T-helper 1 cell (primary cell): Measurements from ENCODE around the gene GRB10.
"Not testable (repeated sequence)": the region's sequence is repeated elsewhere in the genome, so short reads cannot be mapped to it uniquely, and the experiment has no call there.

ENCODE experiments used
- DNase-seq, 5 donors: peaks; one replicate each; pipeline ENCODE4 v3.0.0-alpha.2; 2012 to 2020

The GRB10 gene

DNA sequence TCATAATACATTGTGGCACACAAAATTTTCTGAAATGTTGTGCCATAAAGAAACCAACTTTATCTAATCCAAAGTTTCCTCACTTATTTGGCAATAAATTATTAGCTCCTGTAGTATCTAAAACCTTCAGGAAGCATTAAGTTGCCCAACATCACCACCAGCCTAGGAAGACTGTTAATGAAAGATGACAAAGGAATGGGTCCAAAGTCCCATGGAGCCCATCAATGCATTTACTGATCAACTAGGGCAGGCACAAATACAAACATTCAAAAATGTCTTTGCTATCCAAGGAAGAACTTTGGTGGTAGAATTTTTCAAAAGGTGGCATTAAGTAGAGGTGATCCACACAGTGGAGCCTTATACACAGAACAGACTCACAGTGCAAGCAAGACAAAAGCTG lies 4.5 kb downstream of the GRB10 start:
- DNase-seq = no peak

DNA sequence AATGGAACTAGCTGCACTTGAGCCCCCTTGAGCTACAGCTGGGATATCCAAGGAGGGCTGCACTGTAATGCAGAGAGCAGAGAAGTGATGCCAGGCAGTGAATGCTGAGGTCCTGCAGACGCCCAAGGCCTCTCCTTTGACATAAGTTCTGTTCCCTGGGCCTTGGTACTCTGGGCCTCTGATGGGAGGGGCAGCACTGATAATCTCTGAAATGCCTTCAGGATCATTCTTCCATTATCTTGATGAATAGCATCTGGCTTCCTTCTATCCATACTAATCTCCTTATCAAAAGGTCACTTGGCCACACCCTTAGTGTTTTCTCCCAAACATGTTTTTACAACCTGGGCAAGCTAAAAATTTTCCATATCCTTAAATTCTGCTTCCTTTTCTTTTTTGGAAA lies 6.9 kb downstream of the GRB10 start:
- DNase-seq = no peak

- DNase-seq = no peak
Observed at GRCh38 chr7:50775231-50775630, 7.5 kb downstream of the GRB10 start.

DNA sequence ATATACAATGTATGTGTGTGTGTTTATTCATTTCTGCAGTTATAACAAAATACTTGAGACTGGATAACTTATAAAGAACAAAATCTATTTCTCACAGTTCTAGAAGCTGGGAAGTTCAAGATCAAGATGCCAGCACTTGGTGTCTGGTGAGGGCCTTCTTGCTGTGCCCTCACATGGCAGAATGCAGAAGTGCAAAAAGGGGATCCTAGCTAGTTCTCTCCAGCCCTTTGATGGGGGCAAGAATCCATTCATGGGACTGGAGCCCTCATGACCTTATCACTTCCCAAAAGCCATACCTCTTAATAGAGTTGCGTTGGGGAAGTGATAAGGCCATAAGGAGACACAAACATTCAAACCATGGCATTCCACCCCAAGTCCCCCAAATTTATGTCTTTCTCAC lies 8.4 kb downstream of the GRB10 start:
- DNase-seq = no peak

- not testable (repeated sequence) for DNase-seq
Observed at GRCh38 chr7:50773071-50773470, 9.6 kb downstream of the GRB10 start.

- DNase-seq = no peak
Observed at GRCh38 chr7:50771120-50772002, 11.3 kb downstream of the GRB10 start.

DNA sequence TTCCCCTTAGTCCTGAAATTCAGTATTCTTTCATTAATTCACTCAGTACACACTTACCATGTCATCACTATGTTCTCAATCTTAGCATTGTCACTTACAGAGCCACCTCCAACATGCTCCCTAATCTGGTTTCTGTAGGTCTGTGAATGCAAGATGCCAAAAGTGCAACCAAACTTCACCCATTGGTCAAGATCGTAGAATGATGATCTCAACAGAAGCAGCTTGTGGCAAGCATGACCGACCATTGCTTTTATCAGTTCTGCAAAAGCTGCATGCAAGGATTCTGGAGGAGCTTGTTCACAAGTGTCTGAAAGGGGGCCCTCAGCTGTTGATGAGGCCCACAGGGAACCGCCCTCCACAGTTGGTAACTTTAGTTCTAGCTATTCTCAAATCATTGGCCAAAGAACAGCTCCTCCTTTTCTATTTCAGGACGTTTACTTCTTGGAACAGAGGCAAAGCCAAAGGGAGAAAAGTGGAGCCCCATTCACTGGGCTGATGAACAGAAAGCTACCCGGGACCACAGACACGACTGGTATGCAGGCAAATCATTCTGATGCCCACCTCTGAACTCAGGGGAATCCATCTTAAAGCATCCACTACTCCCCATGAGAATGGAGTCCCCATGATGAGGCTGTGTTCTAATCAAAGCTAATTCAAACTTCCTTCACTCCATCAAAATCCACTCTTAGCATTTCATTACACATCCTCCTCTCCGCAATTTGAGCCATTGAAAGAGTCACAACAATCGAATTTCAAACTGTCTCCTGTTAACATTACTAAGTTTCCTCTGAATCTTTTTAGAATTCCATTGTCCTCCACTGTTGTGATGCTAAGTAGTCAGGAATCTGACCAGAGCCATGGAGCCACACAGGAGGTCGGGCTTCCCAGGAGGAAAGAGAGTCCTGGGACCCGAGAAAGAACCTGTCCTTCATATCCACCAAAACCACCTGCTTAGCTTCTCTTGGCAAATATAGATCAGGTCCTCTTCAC lies 13.9 kb downstream of the GRB10 start:
- DNase-seq = no peak

- DNase-seq = no peak
Observed at GRCh38 chr7:50766849-50767207, 15.9 kb downstream of the GRB10 start.

- DNase-seq = no peak
Observed at GRCh38 chr7:50766106-50766848, 16.4 kb downstream of the GRB10 start.

DNA sequence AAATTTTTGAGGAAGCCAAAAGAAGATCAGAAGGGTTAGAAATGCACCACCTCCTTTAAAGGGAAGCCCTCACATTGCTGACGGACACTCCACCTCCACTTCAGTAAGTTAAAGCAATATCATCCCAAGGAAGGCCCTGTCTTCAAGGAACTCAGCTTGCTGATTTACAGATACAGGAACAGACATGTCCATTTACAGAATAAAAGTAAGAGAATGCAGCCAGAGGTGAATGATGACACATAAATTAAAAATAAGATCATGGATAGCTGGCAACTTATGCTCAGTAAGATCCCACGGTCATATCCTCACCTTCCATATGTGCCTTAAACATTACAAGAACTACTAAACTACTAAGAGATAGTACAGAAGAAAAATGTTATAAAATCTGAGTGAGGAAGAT lies 20.4 kb downstream of the GRB10 start:
- DNase-seq = no peak

GRCh38 chr7:50761713-50762112 lies 21.0 kb downstream of the GRB10 start:
- DNase-seq = no peak

DNA sequence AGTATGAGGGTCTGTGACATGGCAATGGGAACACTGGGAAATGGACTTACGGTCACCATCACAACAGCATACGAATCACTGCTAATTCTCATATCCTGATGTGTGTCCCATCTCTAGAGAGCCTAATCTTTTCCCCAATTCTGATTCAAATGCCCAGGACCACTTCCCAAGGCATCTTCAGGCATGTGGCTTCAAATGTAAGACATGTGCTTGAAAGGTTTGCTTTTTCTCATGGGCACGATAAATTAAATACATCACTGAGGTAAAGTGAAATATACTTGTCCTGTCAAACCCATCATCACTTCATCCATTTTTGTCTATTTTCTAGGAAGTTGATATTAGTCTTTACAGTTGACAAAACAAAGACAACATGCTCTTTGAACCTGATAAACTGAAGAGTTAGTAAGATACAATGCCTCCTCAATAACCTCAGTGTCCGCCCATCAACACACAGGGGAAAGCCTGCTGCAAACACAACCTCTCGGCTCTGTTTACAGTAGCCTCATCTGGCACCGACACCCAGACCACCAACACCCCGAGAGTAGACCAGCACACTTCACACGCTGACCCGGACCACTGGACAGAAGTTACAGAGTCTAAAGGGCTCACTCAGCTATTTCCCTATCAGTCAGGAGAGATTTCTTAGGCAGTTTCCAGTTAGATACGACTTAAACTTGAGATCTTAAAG lies 24.8 kb downstream of the GRB10 start:
- DNase-seq = no peak

- no peak for DNase-seq
Observed at GRCh38 chr7:50756180-50756579, 26.5 kb downstream of the GRB10 start.

DNA sequence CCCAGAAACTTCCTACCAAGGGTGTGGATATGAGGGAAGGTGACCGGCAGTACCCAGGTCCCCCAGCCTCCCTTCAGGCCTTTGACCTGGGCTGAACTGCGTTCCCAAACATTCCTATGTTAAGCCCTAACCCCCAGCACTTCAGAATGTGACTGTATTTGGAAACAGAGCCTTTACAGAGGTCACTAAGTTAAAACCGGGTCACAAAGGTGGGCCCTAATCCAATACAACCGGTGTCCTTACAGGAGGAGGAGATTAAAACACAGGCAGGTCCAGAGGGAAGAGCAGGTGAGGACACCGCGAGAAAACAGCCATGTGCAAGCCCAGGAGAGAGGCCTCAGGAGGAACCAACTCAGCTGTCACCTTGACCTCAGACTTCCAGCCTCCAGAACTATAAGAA lies 28.0 kb downstream of the GRB10 start:
- DNase-seq = no peak

GRCh38 chr7:50754241-50754640 lies 28.5 kb downstream of the GRB10 start:
- DNase-seq = no peak

DNA sequence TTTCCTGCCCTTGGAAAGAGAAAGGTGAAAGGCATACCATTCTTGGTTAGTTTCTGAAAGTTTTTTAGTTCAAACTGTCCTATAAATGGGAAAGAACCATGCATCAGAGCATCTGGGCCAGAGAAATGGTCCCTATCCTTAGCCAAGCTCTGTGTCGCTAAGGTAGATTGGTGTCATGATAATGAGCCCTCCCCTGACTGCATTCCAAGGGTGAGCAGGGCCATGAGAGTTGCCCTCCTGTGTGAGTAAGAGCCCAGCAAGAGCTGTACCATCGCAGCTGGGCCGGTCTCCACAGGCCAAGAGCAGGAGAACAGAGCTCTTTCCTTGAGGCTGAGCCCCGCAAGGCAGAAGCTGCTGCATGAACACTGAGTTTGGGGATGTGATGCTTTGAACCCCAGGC lies 30.3 kb downstream of the GRB10 start:
- no peak for DNase-seq

DNA sequence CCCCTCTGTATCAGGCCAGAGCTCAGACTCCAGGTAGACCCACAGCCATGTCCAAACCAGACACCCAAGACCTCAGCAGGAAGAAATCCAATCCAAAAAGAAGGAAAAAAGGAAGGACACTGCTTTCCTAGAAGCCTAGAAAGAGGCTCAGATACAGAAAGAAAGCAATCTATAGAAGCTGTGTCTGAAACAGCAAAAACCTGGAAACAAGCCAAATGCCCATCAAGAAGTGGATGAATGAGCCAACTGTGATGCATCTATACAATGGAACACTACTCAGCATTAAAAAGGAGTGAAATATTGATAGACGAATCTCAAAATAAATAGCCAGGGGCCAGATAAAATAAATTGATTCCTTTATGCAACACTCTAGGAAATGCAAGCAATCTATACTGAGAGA lies 31.6 kb downstream of the GRB10 start:
- DNase-seq = no peak

DNA sequence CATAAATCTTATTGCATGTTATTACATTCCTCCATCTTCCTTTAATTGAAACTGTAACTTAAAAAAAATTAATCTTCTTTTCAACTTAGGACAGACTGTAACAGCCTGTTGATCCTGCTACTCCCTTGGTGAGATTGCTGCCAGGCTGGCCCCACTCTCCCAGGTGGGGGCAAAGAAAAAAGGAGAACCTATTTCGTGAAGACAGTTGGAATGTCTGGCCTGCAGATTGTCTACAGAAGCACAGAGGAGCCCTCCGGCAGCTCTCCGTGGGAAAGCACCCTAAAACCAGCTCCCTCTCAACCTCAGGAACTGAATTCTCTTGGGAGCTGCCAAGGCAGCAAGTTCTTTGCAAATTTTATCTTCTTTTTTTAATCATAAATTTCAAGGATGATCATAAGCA lies 32.8 kb downstream of the GRB10 start:
- DNase-seq = no peak

- no peak for DNase-seq
Observed at GRCh38 chr7:50748472-50748871, 34.2 kb downstream of the GRB10 start.

DNA sequence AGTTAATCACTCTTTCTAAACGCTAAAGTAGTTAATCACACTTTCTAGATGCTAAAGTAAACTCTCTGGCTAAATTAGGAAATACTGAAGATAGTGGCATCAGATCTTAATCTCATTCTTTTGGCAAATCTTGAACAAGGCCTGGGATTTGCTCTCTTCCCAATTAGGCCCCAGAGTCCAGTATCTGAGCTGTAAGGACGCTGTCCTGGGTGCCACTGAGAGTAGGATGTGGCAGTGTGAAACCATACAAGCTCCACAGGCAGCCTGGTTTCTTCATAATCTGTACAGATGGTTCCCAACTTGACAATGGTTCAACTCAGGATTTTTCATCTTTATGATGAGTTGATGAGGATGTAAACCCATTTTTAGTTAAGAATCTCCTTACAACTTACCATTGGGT lies 36.9 kb downstream of the GRB10 start:
- DNase-seq = no peak

DNA sequence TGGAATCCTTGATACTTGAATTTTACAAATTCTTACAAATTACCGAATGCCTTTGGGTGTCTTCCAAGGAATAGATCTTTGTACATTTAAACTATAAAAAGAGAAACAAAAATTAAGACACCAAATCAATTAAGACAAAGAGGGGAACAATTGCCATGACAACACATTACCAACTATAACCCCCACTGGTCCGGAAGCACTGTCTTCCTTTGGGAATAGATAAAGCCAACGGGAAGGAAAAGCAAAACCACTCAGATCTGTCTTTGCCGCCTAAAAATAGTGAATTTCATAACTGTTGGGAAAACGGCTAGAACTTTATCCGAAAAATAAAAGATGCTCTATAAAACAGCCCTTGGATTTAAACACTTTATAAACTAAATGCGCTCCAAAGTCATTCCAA lies 37.4 kb downstream of the GRB10 start:
- no peak for DNase-seq

- no peak for DNase-seq
Observed at GRCh38 chr7:50743893-50744292, 38.8 kb downstream of the GRB10 start.
